AG04450 (cell line): ENCODE data around the gene TUFT1. TPM values are rescaled to one million over a fixed set of nuclear protein-coding genes. Genes with fewer than 3 reads are reported as not detected.

Source experiments
- CTCF ChIA-PET: fragments of 300-600, 350-600 bp; formaldehyde crosslinking; extraction: SDS; loops from one replicate; lab custom pipeline; 2022; ENCODE audit warnings: antibody characterized with exemption, inconsistent platforms; lab: Charles Lee
- POLR2A ChIA-PET: fragments of 350-600 bp; formaldehyde crosslinking; extraction: SDS; loops from one replicate; lab custom pipeline; 2021; ENCODE audit warnings: antibody characterized with exemption, inconsistent platforms; lab: Yijun Ruan, JAX
- DNase-seq: peaks from one replicate; pipeline ENCODE4 v3.0.0-alpha.2; 2011; ENCODE audit warnings: low read depth, low spot score
- H3K27ac ChIP-seq: one replicate; pipeline ENCODE4 v1.5.1; 2012; ENCODE audit warnings: low read depth, low read length, control low read depth
- H3K27me3 ChIP-seq: one replicate; pipeline ENCODE4 v1.6.0; 2012; ENCODE audit warnings: low read length; ENCODE audit not compliant: control insufficient read depth, insufficient read depth
- H3K4me3 ChIP-seq: 2 replicates; pipeline ENCODE4 v1.5.1; 2011; ENCODE audit warnings: mild to moderate bottlenecking, low read depth, low read length, control low read depth
- H3K9me3 ChIP-seq: 2 replicates; pipeline ENCODE4 v1.5.1; 2012; ENCODE audit warnings: low read length; ENCODE audit not compliant: control insufficient read depth, insufficient read depth
- CTCF ChIP-seq: IDR thresholded peaks from 2 replicates; pipeline ENCODE4 v1.5.1; 2011; ENCODE audit warnings: low read depth, low read length, control low read depth, inconsistent platforms
- polyA plus RNA-seq: library from polyadenylated mRNA; depleted of rRNA; stranded (reverse); fragments of >200 nt; gene quantifications from 2 replicates; pipeline ENCODE4 v1.2.3, GENCODE V29; 2011

The TUFT1 gene
- polyA plus RNA-seq, 1 experiment: 21.9 TPM

- H3K4me3 ChIP-seq: peak overlapping the region; percentile 20
- peak overlapping the region; percentile 53 for H3K27ac ChIP-seq
- no peak for TF ChIP-seq CTCF
- no peaks in the 10 kb centered on the region for H3K27me3 ChIP-seq
- H3K9me3 ChIP-seq: no peaks in the 10 kb centered on the region
- POLR2A ChIA-PET: interaction anchor here (0.9 to 1.5 kb wide), 7 partner anchors 10 to 160 kb away, joined by 3 to 10 read pairs (median 4); partner anchors contain the start of genes POGZ and TUFT1
- CTCF ChIA-PET: interaction anchor here (0.7 to 3.6 kb wide), 2 partner anchors 25 to 115 kb away, joined by 4 to 23 read pairs; no protein-coding TSS in a partner anchor
- DNase-seq: peak; percentile 56
Measured at GRCh38 chr1:151619489-151620093, 79.5 kb downstream of the TUFT1 start.

- ChIA-PET CTCF (interaction anchor here (0.7 to 3.6 kb wide), 4 partner anchors 26 to 114 kb away, joined by 3 to 23 read pairs (median 6); no protein-coding TSS in a partner anchor), POLR2A (interaction anchor here (0.6 to 1.5 kb wide), 10 partner anchors 10 to 161 kb away, joined by 3 to 10 read pairs (median 4); partner anchors contain the start of genes POGZ and TUFT1)
- no peak for TF ChIP-seq CTCF
- peak overlapping the region; percentile 0; the same call in 1 of the 2 replicates for H3K4me3 ChIP-seq
- H3K27me3 ChIP-seq: no peaks in the 10 kb centered on the region
- H3K9me3 ChIP-seq: no peaks in the 10 kb centered on the region
- DNase-seq: peak; percentile 50
- no peak overlapping the region for H3K27ac ChIP-seq
Measured at GRCh38 chr1:151620286-151620685, 80.2 kb downstream of the TUFT1 start.

GRCh38 chr1:151621351-151621750 is 81.2 kb downstream of the TUFT1 start:
- no peak for DNase-seq
- CTCF ChIA-PET: interaction anchor here (1.0 to 3.6 kb wide), 3 partner anchors 27 to 177 kb away, joined by 3 to 23 read pairs (median 8); no protein-coding TSS in a partner anchor
- no peak for TF ChIP-seq CTCF
- POLR2A ChIA-PET: no interaction called here
- H3K9me3 ChIP-seq: no peaks in the 10 kb centered on the region
- no peaks in the 10 kb centered on the region for H3K27me3 ChIP-seq
- H3K4me3 ChIP-seq: no peak overlapping the region
- no peak overlapping the region for H3K27ac ChIP-seq

GRCh38 chr1:151624783-151625182 is 84.7 kb downstream of the TUFT1 start:
- Histone ChIP-seq H3K9me3 (no peaks in the 10 kb centered on the region), H3K4me3 (no peak overlapping the region), H3K27ac (no peak overlapping the region), H3K27me3 (no peaks in the 10 kb centered on the region)
- no peak for DNase-seq
- no peak for TF ChIP-seq CTCF
- POLR2A ChIA-PET: no interaction called here
- CTCF ChIA-PET: no interaction called here

- Histone ChIP-seq H3K27ac (no peak overlapping the region), H3K9me3 (no peaks in the 10 kb centered on the region), H3K27me3 (no peaks in the 10 kb centered on the region), H3K4me3 (no peak overlapping the region)
- POLR2A ChIA-PET: no interaction called here
- TF ChIP-seq CTCF: no peak
- CTCF ChIA-PET: no interaction called here
- DNase-seq: no peak
Measured at GRCh38 chr1:151626740-151627334, 86.7 kb downstream of the TUFT1 start.
